Fibroblast of mammary gland (primary cell): ENCODE results near the gene C11orf21.

Experiments used
- DNase-seq: peaks from one replicate; pipeline ENCODE4 v3.0.0-alpha.2; 2010; ENCODE audit warnings: low read depth
- H3K4me3 ChIP-seq: 2 replicates; pipeline ENCODE4 v1.5.1; 2011; ENCODE audit warnings: low read depth, mild to moderate bottlenecking, low read length, moderate library complexity; ENCODE audit not compliant: control insufficient read depth
- CTCF ChIP-seq: conservative IDR thresholded peaks from 2 replicates; pipeline ENCODE4 v1.5.1; 2011; ENCODE audit warnings: low read depth, low read length, inconsistent platforms; ENCODE audit not compliant: control insufficient read depth, insufficient read depth

Gene C11orf21

GRCh38 chr11:2307501-2308331 lies 6.0 kb upstream of the C11orf21 start:
- H3K4me3 ChIP-seq: no peak overlapping the region
- no peak for TF ChIP-seq CTCF
- no peak for DNase-seq

DNA sequence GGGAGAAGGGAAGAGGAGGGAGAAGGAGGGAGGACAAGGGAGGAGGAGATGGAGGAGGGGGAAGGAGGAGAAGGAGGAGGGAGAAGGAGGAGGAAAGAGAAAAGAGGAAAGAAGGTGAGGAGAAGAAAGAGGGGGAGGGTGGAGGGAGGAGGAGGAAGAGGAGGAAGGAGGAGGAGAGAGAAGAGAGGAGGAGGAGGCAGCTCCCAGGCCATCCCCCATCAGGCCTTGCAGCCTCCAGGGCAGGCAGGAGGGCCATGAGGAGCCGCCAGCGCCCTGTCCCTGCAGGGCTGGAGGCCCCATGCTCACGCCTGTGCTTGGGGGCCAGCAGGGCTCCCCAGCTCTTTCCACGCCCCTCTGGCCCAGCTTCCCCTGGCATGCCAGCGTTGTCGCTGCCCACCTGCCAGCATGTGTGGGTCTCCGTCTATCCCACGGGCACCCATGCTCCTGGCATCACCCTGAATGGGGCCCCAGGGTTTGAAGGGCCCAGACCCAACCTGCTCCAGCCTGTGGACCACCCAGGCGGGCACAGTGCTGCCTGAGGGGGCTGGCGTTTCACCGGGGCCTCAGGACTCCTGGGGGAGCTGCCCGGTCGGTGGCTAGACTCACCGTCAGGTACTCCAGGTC lies 5.3 kb upstream of the C11orf21 start:
- DNase-seq: peak; percentile 69
- TF ChIP-seq CTCF: no peak
- H3K4me3 ChIP-seq: no peak overlapping the region

GRCh38 chr11:2306452-2306823 lies 4.7 kb upstream of the C11orf21 start:
- H3K4me3 ChIP-seq: peak overlapping the region; percentile 6
- peak; percentile 88 for DNase-seq
- TF ChIP-seq CTCF: no peak

GRCh38 chr11:2305788-2306451 lies 4.2 kb upstream of the C11orf21 start:
- peak overlapping the region; percentile 6 for H3K4me3 ChIP-seq
- peak; percentile 49 for DNase-seq
- TF ChIP-seq CTCF: no peak

- H3K4me3 ChIP-seq: no peak overlapping the region
- DNase-seq: peak; percentile 64
- TF ChIP-seq CTCF: peak; percentile 78
These were observed 3.5 kb upstream of the C11orf21 start for GRCh38 chr11:2305140-2305778.

DNA sequence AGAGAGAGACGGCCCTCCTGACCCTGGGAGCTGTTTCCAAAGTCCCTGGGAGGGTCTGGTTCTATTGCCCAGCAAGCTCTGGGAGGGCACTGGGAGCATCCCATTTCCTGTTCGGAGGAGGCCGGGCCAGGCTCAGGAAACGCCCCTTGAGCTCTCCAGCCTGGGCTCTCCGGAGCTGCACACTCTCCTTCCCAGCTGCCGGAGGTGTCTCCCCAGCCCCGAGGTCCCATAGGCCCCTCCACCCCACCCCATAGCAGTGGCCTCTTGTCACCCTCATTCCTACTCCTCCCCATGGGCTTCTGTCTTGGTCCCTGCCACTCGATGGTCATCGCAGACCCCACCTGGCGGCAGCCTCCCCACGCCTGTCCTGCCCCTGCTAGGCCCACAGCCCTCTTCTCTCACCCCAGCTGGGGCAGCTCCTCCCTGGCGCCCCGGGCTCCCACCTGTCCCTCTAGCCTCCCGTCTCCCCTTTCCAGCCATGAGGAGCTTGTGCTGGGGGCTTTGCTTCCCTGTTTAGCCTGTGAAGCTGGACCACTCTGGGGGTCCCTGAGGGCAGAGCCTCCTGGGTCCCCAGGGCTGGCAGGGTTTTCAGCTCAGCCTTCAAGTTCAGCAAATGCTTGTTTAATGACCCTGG lies 2.9 kb upstream of the C11orf21 start:
- H3K4me3 ChIP-seq: no peak overlapping the region
- no peak for TF ChIP-seq CTCF
- DNase-seq: no peak
